WTC11 (cell line): ENCODE data around the gene ARHGAP29. TPM values are rescaled to one million over a fixed set of nuclear protein-coding genes. Genes with fewer than 3 reads are reported as not detected.

ENCODE experiments used
- ATAC-seq: fragments of 200-7000 bp; cut with Tn5 transposase; 2 replicates; pipeline ENCODE4 v1.10.0; 2021; ENCODE audit warnings: mild to moderate bottlenecking, moderate library complexity
- CTCF ChIA-PET: fragments of 300-600 bp; sonication (Branson Sonifier 250); formaldehyde crosslinking; loops from one replicate; lab custom pipeline; 2021; ENCODE audit warnings: antibody characterized with exemption; lab: Charles Lee
- POLR2A ChIA-PET: fragments of 350-600 bp; sonication (Branson Sonifier 250); formaldehyde crosslinking; loops from one replicate; lab custom pipeline; 2021; ENCODE audit warnings: antibody characterized with exemption; lab: Charles Lee
- DNase-seq: peaks from one replicate; pipeline ENCODE4 v3.0.0; 2021; ENCODE audit warnings: low spot score
- H3K27ac Mint-ChIP-seq: 2 replicates; pipeline ENCODE4 v1.8.0; 2021; ENCODE audit warnings: mixed read lengths
- H3K27me3 Mint-ChIP-seq: 2 replicates; pipeline ENCODE4 v1.8.0; 2021; ENCODE audit warnings: low read depth, mild to moderate bottlenecking, moderate library complexity, mixed read lengths
- H3K36me3 Mint-ChIP-seq: 2 replicates; pipeline ENCODE4 v1.8.0; 2021; ENCODE audit warnings: mixed read lengths
- H3K4me1 Mint-ChIP-seq: 2 replicates; pipeline ENCODE4 v1.8.0; 2022; ENCODE audit warnings: mixed read lengths
- H3K4me3 Mint-ChIP-seq: 2 replicates; pipeline ENCODE4 v1.8.0; 2021; ENCODE audit warnings: mild to moderate bottlenecking, moderate library complexity, mixed read lengths
- H3K9me3 Mint-ChIP-seq: 2 replicates; pipeline ENCODE4 v1.8.0; 2021; ENCODE audit warnings: mixed read lengths
- AFF4 ChIP-seq: sonication (generic); formaldehyde crosslinking; IDR thresholded peaks from 2 replicates; pipeline ENCODE4 v1.8.1; 2023; ENCODE audit warnings: mild to moderate bottlenecking, missing genetic modification reagents, borderline replicate concordance
- ATF2 ChIP-seq: sonication (generic); formaldehyde crosslinking; IDR thresholded peaks from 2 replicates; pipeline ENCODE4 v1.8.1; 2022; ENCODE audit warnings: low read depth, missing genetic modification reagents, borderline replicate concordance
- ATF6 ChIP-seq: sonication (generic); formaldehyde crosslinking; IDR thresholded peaks from 2 replicates; pipeline ENCODE4 v1.8.1; 2023; ENCODE audit warnings: mild to moderate bottlenecking, missing genetic modification reagents
- CBFB ChIP-seq: sonication (generic); formaldehyde crosslinking; IDR thresholded peaks from 2 replicates; pipeline ENCODE4 v1.8.1; 2022; ENCODE audit warnings: mild to moderate bottlenecking, low read depth, missing genetic modification reagents
- CREB1 ChIP-seq: sonication (generic); formaldehyde crosslinking; IDR thresholded peaks from 2 replicates; pipeline ENCODE4 v1.8.0; 2023; ENCODE audit warnings: mild to moderate bottlenecking, missing genetic modification reagents
- ETV6 ChIP-seq: sonication (generic); formaldehyde crosslinking; IDR thresholded peaks from 2 replicates; pipeline ENCODE4 v1.8.1; 2022; ENCODE audit warnings: mild to moderate bottlenecking, missing genetic modification reagents
- FOXK1 ChIP-seq: sonication (generic); formaldehyde crosslinking; IDR thresholded peaks from 2 replicates; pipeline ENCODE4 v1.8.0; 2022; ENCODE audit warnings: mild to moderate bottlenecking, moderate library complexity, missing genetic modification reagents
- FOXP4 ChIP-seq: sonication (generic); formaldehyde crosslinking; IDR thresholded peaks from 2 replicates; pipeline ENCODE4 v1.8.0; 2022; ENCODE audit warnings: mild to moderate bottlenecking, missing genetic modification reagents
- HMGXB4 ChIP-seq: sonication (generic); formaldehyde crosslinking; IDR thresholded peaks from 2 replicates; pipeline ENCODE4 v1.8.1; 2023; ENCODE audit warnings: mild to moderate bottlenecking, moderate library complexity, missing genetic modification reagents
- JAZF1 ChIP-seq: fragments of 250-450 bp; sonication (Bioruptor Pico); IDR thresholded peaks from 2 replicates; pipeline ENCODE4 v1.9.0; 2021; ENCODE audit warnings: moderate library complexity, mild to moderate bottlenecking, inconsistent platforms
- JUN ChIP-seq: sonication (generic); formaldehyde crosslinking; IDR thresholded peaks from 2 replicates; pipeline ENCODE4 v1.8.0; 2023; ENCODE audit warnings: mild to moderate bottlenecking, missing genetic modification reagents
- KAT7 ChIP-seq: sonication (generic); formaldehyde crosslinking; IDR thresholded peaks from 2 replicates; pipeline ENCODE4 v1.8.1; 2023; ENCODE audit warnings: missing genetic modification reagents, mild to moderate bottlenecking, borderline replicate concordance
- NR3C1 ChIP-seq: sonication (generic); formaldehyde crosslinking; conservative IDR thresholded peaks from 2 replicates; pipeline ENCODE4 v1.8.1; 2023; ENCODE audit warnings: low read depth, mild to moderate bottlenecking, missing genetic modification reagents
- OVOL2 ChIP-seq: fragments of 250-450 bp; sonication (Bioruptor Pico); IDR thresholded peaks from 2 replicates; pipeline ENCODE4 v1.9.0; 2021; ENCODE audit warnings: mild to moderate bottlenecking, borderline replicate concordance
- ZNF219 ChIP-seq: sonication (generic); formaldehyde crosslinking; IDR thresholded peaks from 2 replicates; pipeline ENCODE4 v1.8.0; 2023; ENCODE audit warnings: missing genetic modification reagents, mild to moderate bottlenecking, borderline replicate concordance
- ZNF396 ChIP-seq: fragments of 250-450 bp; sonication (Bioruptor Pico); IDR thresholded peaks from 2 replicates; pipeline ENCODE4 v1.8.0; 2021; ENCODE audit warnings: mild to moderate bottlenecking, moderate library complexity, borderline replicate concordance
- ZNF512 ChIP-seq: sonication (generic); formaldehyde crosslinking; IDR thresholded peaks from 2 replicates; pipeline ENCODE4 v1.8.1; 2022; ENCODE audit warnings: missing genetic modification reagents, borderline replicate concordance
- ZNF671 ChIP-seq: fragments of 250-450 bp; sonication (Bioruptor Pico); IDR thresholded peaks from 2 replicates; pipeline ENCODE4 v1.8.0; 2021; ENCODE audit warnings: mild to moderate bottlenecking
- total RNA-seq: library from RNA; stranded (reverse); gene quantifications from 3 replicates; pipeline ENCODE4 v1.2.3, GENCODE V29; 2021
- TF ChIP-seq, protein P1 (sequence below): sonication (generic); formaldehyde crosslinking; IDR thresholded peaks from 2 replicates; pipeline ENCODE4 v1.8.0; 2022; ENCODE audit warnings: mild to moderate bottlenecking, missing genetic modification reagents
- TF ChIP-seq, protein P2 (sequence below): sonication (generic); formaldehyde crosslinking; IDR thresholded peaks from 2 replicates; pipeline ENCODE4 v1.8.1; 2023; ENCODE audit warnings: mild to moderate bottlenecking, missing genetic modification reagents

ARHGAP29 gene
- total RNA-seq, 1 experiment from 2014 or later = 6.6 TPM

GRCh38 chr1:94186946-94187345 lies 50.4 kb downstream of the ARHGAP29 start:
- no peak overlapping the region for H3K27ac Mint-ChIP-seq
- DNase-seq = no peak
- peaks cover 7% of the 10 kb centered on the region for H3K4me1 Mint-ChIP-seq
- no peak for ATAC-seq
- CTCF ChIA-PET = interaction anchor here (1.2 kb wide), 1 partner anchor 161 kb away, joined by 4 read pairs; no protein-coding TSS in a partner anchor
- H3K36me3 Mint-ChIP-seq = no peaks in the 10 kb centered on the region
- H3K27me3 Mint-ChIP-seq = no peaks in the 10 kb centered on the region
- TF ChIP-seq FOXP4 (no peak), CBFB (CRISPR knock-in tag) (no peak), JAZF1 (no peak), ATF2 (CRISPR knock-in tag) (no peak), AFF4 (CRISPR knock-in tag) (no peak), ZNF219 (no peak), NR3C1 (CRISPR knock-in tag) (no peak), CREB1 (CRISPR knock-in tag) (no peak), JUN (CRISPR knock-in tag) (no peak), HMGXB4 (CRISPR knock-in tag) (no peak), ZNF396 (CRISPR knock-in tag) (no peak), ZNF512 (CRISPR knock-in tag) (no peak), ZNF671 (CRISPR knock-in tag) (no peak), KAT7 (no peak), FOXK1 (CRISPR knock-in tag) (no peak), ATF6 (CRISPR knock-in tag) (no peak), ETV6 (CRISPR knock-in tag) (no peak), OVOL2 (CRISPR knock-in tag) (no peak)
- TF ChIP-seq, protein P1, sequence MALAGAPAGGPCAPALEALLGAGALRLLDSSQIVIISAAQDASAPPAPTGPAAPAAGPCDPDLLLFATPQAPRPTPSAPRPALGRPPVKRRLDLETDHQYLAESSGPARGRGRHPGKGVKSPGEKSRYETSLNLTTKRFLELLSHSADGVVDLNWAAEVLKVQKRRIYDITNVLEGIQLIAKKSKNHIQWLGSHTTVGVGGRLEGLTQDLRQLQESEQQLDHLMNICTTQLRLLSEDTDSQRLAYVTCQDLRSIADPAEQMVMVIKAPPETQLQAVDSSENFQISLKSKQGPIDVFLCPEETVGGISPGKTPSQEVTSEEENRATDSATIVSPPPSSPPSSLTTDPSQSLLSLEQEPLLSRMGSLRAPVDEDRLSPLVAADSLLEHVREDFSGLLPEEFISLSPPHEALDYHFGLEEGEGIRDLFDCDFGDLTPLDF (CRISPR knock-in tag) = no peak
- TF ChIP-seq, protein P2, sequence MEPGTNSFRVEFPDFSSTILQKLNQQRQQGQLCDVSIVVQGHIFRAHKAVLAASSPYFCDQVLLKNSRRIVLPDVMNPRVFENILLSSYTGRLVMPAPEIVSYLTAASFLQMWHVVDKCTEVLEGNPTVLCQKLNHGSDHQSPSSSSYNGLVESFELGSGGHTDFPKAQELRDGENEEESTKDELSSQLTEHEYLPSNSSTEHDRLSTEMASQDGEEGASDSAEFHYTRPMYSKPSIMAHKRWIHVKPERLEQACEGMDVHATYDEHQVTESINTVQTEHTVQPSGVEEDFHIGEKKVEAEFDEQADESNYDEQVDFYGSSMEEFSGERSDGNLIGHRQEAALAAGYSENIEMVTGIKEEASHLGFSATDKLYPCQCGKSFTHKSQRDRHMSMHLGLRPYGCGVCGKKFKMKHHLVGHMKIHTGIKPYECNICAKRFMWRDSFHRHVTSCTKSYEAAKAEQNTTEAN (CRISPR knock-in tag) = no peak
- POLR2A ChIA-PET = no interaction called here
- no peak overlapping the region for H3K4me3 Mint-ChIP-seq
- no peaks in the 10 kb centered on the region for H3K9me3 Mint-ChIP-seq
